Common myeloid progenitor, CD34-positive (primary cell): ENCODE measurements around the gene PTGIS.
"Not testable (repeated sequence)": the region's sequence is repeated elsewhere in the genome, so short reads cannot be mapped to it uniquely, and the experiment has no call there.

Experiments
- CTCF ChIA-PET: fragments of 350-600 bp; sonication (Branson Sonifier 250); formaldehyde crosslinking; loops from one replicate; lab custom pipeline; 2021; ENCODE audit warnings: antibody characterized with exemption; lab: Charles Lee
- POLR2A ChIA-PET: fragments of 350-600 bp; sonication (Branson Sonifier 250); formaldehyde crosslinking; loops from one replicate; lab custom pipeline; 2021; ENCODE audit warnings: antibody characterized with exemption; lab: Charles Lee
- DNase-seq, 3 donors: peaks; one replicate each; pipeline versions ENCODE4 v3.0.0 to v3.0.0-alpha.2; 2013
- H3K27ac ChIP-seq, 2 experiments: 1 replicate in 1 of 2; 2 replicates in 1 of 2; pipeline ENCODE4 v1.7.0; 2013; ENCODE audit warnings: inconsistent platforms in 2 of 2, low read length in 2 of 2, mild to moderate bottlenecking in 2 of 2, low read depth in 1 of 2, moderate library complexity in 1 of 2; ENCODE audit not compliant: severe bottlenecking in 2 of 2, insufficient read depth in 1 of 2, poor library complexity in 1 of 2
- H3K27me3 ChIP-seq, 5 experiments: replicated peaks in 2 of 5; 1 replicate in 3 of 5; 2 replicates in 2 of 5; pipeline versions ENCODE4 v1.6.1 to v1.7.0; 2013; ENCODE audit warnings: low read length in 4 of 5, mild to moderate bottlenecking in 2 of 5, moderate library complexity in 2 of 5, inconsistent platforms in 1 of 5; ENCODE audit not compliant: insufficient read depth in 5 of 5, control insufficient read depth in 4 of 5
- H3K36me3 ChIP-seq, 4 experiments: 1 replicate in 2 of 4; 2 replicates in 2 of 4; pipeline versions ENCODE4 v1.6.1 to v1.7.0; 2013; ENCODE audit warnings: low read length in 3 of 4, control low read depth in 1 of 4, mild to moderate bottlenecking in 1 of 4; ENCODE audit not compliant: control insufficient read depth in 4 of 4, insufficient read depth in 4 of 4
- H3K4me1 ChIP-seq, 4 experiments: 1 replicate in 3 of 4; 2 replicates in 1 of 4; pipeline versions ENCODE4 v1.6.1 to v1.7.1; 2013; ENCODE audit warnings: low read length in 3 of 4, mild to moderate bottlenecking in 3 of 4, control low read depth in 1 of 4, inconsistent platforms in 1 of 4, moderate library complexity in 1 of 4; ENCODE audit not compliant: control insufficient read depth in 4 of 4, insufficient read depth in 4 of 4; ENCODE audit errors: control extremely low read depth in 1 of 4
- H3K4me3 ChIP-seq, 7 experiments: 1 replicate in 4 of 7; 2 replicates in 3 of 7; pipeline versions ENCODE4 v1.5.1 to v1.7.0; 2013; ENCODE audit warnings: mild to moderate bottlenecking in 7 of 7, low read length in 6 of 7, moderate library complexity in 6 of 7, inconsistent platforms in 2 of 7, low read depth in 2 of 7, control low read depth in 1 of 7; ENCODE audit not compliant: insufficient read depth in 4 of 7, control insufficient read depth in 1 of 7; ENCODE audit errors: extremely low read depth in 1 of 7
- H3K9me3 ChIP-seq, 5 experiments: 1 replicate in 4 of 5; 2 replicates in 1 of 5; pipeline versions ENCODE4 v1.6.1 to v1.7.1; 2013; ENCODE audit warnings: low read length in 4 of 5, mild to moderate bottlenecking in 2 of 5, inconsistent platforms in 1 of 5, low read depth in 1 of 5, moderate library complexity in 1 of 5; ENCODE audit not compliant: control insufficient read depth in 4 of 5, insufficient read depth in 2 of 5; ENCODE audit errors: control extremely low read depth in 1 of 5
- WGBS: methylation state at CpG from one replicate; pipeline ENCODE4 v1.1.5; 2013; ENCODE audit not compliant: insufficient coverage; 5-methylcytosine and 5-hydroxymethylcytosine counted together

PTGIS gene

GRCh38 chr20:49612127-49612738 is 44.3 kb upstream of the PTGIS start:
- peaks cover 0 to 13% (median 4%) of the 10 kb centered on the region in 5 experiments for H3K27me3 ChIP-seq
- no peaks in the 10 kb centered on the region for H3K9me3 ChIP-seq
- no peak overlapping the region for H3K4me3 ChIP-seq
- DNase-seq = no peak
- no peak overlapping the region for H3K27ac ChIP-seq
- CTCF ChIA-PET = interaction anchor here (0.7 to 9.1 kb wide), 12 partner anchors 9 to 275 kb away, joined by 3 to 138 read pairs (median 4); no protein-coding TSS in a partner anchor
- peaks cover 0 to 12% (median 10%) of the 10 kb centered on the region in 4 experiments for H3K4me1 ChIP-seq
- POLR2A ChIA-PET = no interaction called here
- WGBS = 94% methylated on average over 6 of the region's 6 CpGs
- no peaks in the 10 kb centered on the region for H3K36me3 ChIP-seq

GRCh38 chr20:49611539-49612126 is 43.7 kb upstream of the PTGIS start:
- CTCF ChIA-PET = interaction anchor here (1.2 to 9.1 kb wide), 8 partner anchors 58 to 275 kb away, joined by 3 to 138 read pairs (median 6); no protein-coding TSS in a partner anchor
- H3K27ac ChIP-seq, H3K36me3 ChIP-seq, H3K9me3 ChIP-seq, DNase-seq, POLR2A ChIA-PET: not testable (repeated sequence)
- peaks cover 0 to 13% (median 4%) of the 10 kb centered on the region in 5 experiments for H3K27me3 ChIP-seq
- 60% methylated on average over 4 of the region's 6 CpGs for WGBS
- peak overlapping the region in 3 of 7 experiments; percentile 26 to 42 (median 30) for H3K4me3 ChIP-seq
- H3K4me1 ChIP-seq = peaks cover 0 to 12% (median 10%) of the 10 kb centered on the region in 4 experiments

- ChIA-PET CTCF (interaction anchor here (0.6 to 9.1 kb wide), 21 partner anchors 13 to 473 kb away, joined by 3 to 155 read pairs (median 4); no protein-coding TSS in a partner anchor), POLR2A (no interaction called here)
- Histone ChIP-seq H3K4me1 (peaks cover 0 to 12% (median 10%) of the 10 kb centered on the region in 4 experiments), H3K36me3 (no peaks in the 10 kb centered on the region), H3K4me3 (peak overlapping the region; percentile 8 to 66 (median 30)), H3K9me3 (no peaks in the 10 kb centered on the region), H3K27ac (no peak overlapping the region), H3K27me3 (peaks cover 0 to 13% (median 4%) of the 10 kb centered on the region in 5 experiments)
- 12% methylated on average over 44 of the region's 48 CpGs for WGBS
- peak; percentile 81 to 89 (median 84) for DNase-seq
These were observed 43.0 kb upstream of the PTGIS start for GRCh38 chr20:49610691-49611538.

DNA sequence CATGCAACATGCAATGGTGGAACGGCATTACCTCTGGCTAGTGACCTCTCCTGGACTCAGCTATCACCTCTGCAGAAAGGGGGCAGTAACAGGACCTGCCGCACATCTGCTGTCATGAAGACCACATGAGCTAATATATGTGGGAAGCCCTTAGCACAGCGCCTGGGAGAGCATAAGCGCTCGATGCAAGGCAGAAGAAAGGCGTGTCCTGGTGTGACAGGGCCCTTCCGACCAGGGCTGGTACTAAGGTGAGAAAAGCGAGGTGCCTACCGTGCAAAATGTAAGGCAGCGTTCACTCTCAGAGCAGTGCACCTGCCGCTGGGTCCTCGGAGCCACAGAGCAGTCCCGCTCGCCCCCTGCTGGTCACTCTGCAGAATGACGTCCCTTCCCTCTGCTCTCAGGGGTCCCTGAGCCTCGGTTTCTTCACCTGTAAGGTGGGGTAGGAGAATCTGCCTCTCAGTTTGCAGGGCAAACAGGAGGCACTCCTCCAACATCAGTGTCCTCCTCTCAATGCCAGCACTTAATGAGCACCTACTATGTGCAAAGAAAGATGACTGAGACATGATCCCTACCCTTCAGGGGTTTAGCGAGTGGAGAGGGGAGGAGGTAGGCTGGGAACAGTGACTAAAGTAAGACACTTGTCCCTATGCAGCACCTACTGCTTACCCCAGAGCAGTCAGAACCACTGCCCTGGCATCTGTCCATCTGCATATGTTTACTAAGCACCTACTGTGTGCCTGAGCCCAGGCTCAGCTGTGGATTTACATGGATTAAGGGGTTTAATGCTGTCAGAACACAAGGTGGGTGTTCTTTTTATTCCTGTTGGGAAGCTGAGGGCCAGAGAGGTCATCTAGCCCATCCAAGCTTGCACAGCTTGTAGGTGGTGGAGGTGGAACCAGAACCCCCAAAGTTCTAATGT is 41.1 kb upstream of the PTGIS start:
- no peaks in the 10 kb centered on the region for H3K9me3 ChIP-seq
- no peak overlapping the region for H3K27ac ChIP-seq
- H3K27me3 ChIP-seq = peaks cover 0 to 13% (median 4%) of the 10 kb centered on the region in 5 experiments
- 5% methylated on average over 15 of the region's 17 CpGs for WGBS
- H3K36me3 ChIP-seq = no peaks in the 10 kb centered on the region
- ChIA-PET CTCF (interaction anchor here (0.6 to 9.1 kb wide), 28 partner anchors 7 to 392 kb away, joined by 3 to 155 read pairs (median 4); no protein-coding TSS in a partner anchor), POLR2A (interaction anchor here (0.6 kb wide), 1 partner anchor 183 kb away, joined by 6 read pairs; no protein-coding TSS in a partner anchor)
- H3K4me3 ChIP-seq = peak overlapping the region in 5 of 7 experiments; percentile 5 to 64 (median 19)
- H3K4me1 ChIP-seq = peaks cover 0 to 12% (median 10%) of the 10 kb centered on the region in 4 experiments
- peak; percentile 62 to 79 (median 76) for DNase-seq

- Histone ChIP-seq H3K4me1 (peaks cover 0 to 12% (median 10%) of the 10 kb centered on the region in 4 experiments), H3K27me3 (peaks cover 0 to 13% (median 4%) of the 10 kb centered on the region in 5 experiments), H3K36me3 (no peaks in the 10 kb centered on the region), H3K4me3 (no peak overlapping the region), H3K27ac (no peak overlapping the region), H3K9me3 (no peaks in the 10 kb centered on the region)
- ChIA-PET CTCF (interaction anchor here (0.8 to 9.1 kb wide), 10 partner anchors 8 to 277 kb away, joined by 3 to 155 read pairs (median 8); no protein-coding TSS in a partner anchor), POLR2A (no interaction called here)
- WGBS = 100% methylated on average over 1 of the region's 1 CpG
- DNase-seq = no peak
These were observed 39.6 kb upstream of the PTGIS start for GRCh38 chr20:49607568-49607967.

DNA sequence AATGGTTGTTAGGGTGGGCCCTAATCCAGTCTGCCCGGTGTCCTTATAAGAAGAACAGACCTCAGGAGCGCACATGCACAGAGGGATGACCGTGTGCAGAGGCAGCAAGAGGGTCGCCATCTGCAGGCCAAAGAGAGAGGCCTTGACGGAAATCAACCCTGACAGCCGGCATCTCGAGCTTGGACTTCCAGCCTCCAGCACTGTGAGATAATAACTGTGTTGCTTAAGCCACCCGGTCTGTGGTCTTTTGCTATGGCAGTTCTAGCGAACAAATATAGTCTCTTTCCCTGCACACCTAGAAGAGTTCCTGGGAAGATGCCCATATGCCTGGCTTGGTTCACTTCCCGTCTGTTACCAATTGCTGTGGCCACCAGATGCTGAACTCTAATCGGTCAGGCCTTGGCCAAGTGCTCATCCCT is 35.3 kb upstream of the PTGIS start:
- POLR2A ChIA-PET = no interaction called here
- no peaks in the 10 kb centered on the region for H3K9me3 ChIP-seq
- DNase-seq = no peak
- H3K4me3 ChIP-seq = no peak overlapping the region
- H3K27me3 ChIP-seq = peaks cover 0 to 8% (median 3%) of the 10 kb centered on the region in 5 experiments
- H3K4me1 ChIP-seq = no peaks in the 10 kb centered on the region
- CTCF ChIA-PET = interaction anchor here (1.0 to 8.3 kb wide), 2 partner anchors 10 to 62 kb away, joined by 3 to 155 read pairs; no protein-coding TSS in a partner anchor
- no peaks in the 10 kb centered on the region for H3K36me3 ChIP-seq
- 83% methylated on average over 11 of the region's 11 CpGs for WGBS
- no peak overlapping the region for H3K27ac ChIP-seq
